SK-N-MC (cell line): ENCODE results near the gene PLEKHM2.

Experiments
- EZH2 ChIP-seq: fragments of 200-600 bp; sonication (generic); IDR thresholded peaks from one replicate; pipeline ENCODE4 v1.6.1; 2017; ENCODE audit warnings: antibody characterized with exemption
- FOXP2 ChIP-seq: optimal IDR thresholded peaks from 2 replicates; pipeline ENCODE3; 2011; ENCODE audit warnings: mild to moderate bottlenecking, moderate library complexity; ENCODE audit not compliant: insufficient read depth; ENCODE audit errors: extremely low read length, control extremely low read depth
- POLR2AphosphoS5 ChIP-seq: IDR thresholded peaks from 2 replicates; pipeline ENCODE4 v1.6.1; 2012; ENCODE audit warnings: mild to moderate bottlenecking, low read depth, low read length, borderline replicate concordance

- TF ChIP-seq POLR2AphosphoS5: no peak
- TF ChIP-seq EZH2: no peak
- TF ChIP-seq FOXP2: no peak
These were observed 47.7 kb upstream of the PLEKHM2 start for GRCh38 chr1:15636436-15636835.
